Fibroblast of skin of abdomen (primary cell): ENCODE measurements around the gene CBY1.
A peak's percentile ranks its signal among the peaks of the same experiment; 100 is the strongest.

Experiments
- DNase-seq: peaks from one replicate; pipeline ENCODE4 v3.0.0-alpha.2; 2013

The CBY1 gene

DNA sequence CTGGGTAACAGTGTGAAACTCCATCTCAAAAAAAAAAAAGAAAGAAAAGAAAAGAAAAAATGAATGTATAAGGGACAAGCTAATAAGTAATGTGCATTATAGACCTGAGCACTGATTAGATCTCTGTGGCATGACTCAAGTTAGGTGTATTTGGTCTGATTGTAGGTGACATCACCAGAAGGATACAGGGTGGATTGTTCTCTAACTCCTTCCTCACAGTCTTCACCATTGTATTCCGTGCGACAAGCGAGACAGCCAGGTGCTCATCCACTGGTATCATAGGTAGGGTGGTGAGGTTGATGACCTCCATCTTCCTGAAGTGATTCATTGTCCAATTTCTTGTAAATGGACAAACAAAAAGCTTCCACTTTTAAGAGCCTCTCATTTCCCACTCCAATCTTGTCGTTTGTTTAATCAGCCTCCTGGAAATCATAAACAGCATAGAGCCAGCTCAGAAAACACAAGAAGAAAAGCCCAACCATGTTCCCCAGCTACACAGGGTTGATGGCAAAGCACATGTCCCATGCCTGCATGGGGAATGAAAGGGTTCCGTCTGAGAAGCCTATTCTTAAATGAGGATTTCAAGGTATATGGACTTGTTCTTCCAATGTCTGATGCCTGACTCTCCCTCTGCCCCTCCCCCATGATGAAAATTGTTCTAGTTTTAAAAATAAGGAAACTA lies 6.5 kb upstream of the CBY1 start:
- no peak for DNase-seq

- no peak for DNase-seq
Measured at GRCh38 chr22:38652859-38653258, 3.6 kb upstream of the CBY1 start.

DNA sequence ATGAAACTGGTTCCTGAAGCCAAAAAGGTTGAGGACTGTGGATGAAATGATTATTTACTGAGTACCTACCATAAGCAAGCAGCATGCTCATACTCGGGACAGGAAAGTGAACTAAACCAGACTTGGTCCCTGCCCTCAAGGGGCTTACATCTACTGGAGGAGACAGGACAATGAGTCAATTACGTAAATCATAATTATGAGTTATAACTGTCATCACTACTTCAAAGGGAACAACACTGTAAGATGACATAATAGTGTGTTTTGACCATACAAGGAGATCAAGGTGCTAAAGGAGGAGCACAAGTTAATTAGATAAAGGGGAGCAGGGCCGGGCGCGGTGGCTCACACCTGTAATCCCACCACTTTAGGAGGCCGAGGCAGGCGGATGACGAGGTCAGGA lies 2.7 kb upstream of the CBY1 start:
- no peak for DNase-seq

- DNase-seq: peak; percentile 12
Measured at GRCh38 chr22:38655519-38656255, 751 bp upstream of the CBY1 start.

- DNase-seq: no peak
Measured at GRCh38 chr22:38657045-38657909, 839 bp downstream of the CBY1 start.

GRCh38 chr22:38674888-38675287 lies 18.4 kb downstream of the CBY1 start:
- no peak for DNase-seq

DNA sequence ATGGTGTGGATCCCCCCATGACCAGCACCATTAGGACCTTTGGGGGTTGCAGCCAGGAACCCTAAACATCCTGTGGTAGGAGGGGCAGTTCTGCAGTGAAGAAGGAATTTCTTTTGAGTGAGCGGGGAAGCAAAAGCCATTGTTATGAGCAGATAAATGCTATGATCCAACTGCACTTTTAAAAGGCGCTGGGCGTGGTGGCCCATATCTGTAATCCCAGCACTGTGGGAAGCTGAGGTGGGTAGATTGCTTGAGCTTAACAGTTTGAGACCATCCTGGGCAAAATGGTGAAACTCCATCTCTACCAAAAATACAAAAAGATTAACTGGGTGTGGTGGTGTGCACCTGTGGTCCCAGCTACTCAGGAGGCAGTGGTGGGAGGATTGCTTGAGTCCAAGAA lies 19.4 kb downstream of the CBY1 start:
- no peak for DNase-seq

GRCh38 chr22:38681582-38682335 lies 25.3 kb downstream of the CBY1 start, which contains the start of gene TOMM22:
Gene TOMM22 (plus strand): TSS chr22:38681957. CDS start chr22:38681979, 22 bp downstream.
- DNase-seq: peak; percentile 85

- no peak for DNase-seq
Measured at GRCh38 chr22:38684895-38685294, 28.5 kb downstream of the CBY1 start.

DNA sequence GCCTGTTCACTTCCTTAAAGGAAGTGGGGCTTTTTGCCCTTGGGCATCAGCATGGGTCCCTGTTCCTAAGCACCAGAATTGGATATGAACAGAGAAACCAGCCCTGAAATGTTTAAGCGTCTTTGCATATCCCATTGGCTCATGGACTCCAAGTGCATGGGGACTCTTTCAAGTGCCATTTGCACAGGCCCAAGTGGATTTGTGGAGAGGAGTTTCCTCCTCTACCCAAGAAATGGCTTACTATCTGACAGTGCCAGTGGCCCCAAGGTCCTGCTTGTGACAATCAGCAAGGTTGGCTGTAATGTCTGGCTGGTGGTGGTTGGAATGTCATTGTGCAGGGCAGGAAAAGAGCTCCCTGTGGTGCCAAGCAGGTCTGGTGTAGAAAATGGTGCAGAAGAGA lies 29.3 kb downstream of the CBY1 start:
- no peak for DNase-seq

DNA sequence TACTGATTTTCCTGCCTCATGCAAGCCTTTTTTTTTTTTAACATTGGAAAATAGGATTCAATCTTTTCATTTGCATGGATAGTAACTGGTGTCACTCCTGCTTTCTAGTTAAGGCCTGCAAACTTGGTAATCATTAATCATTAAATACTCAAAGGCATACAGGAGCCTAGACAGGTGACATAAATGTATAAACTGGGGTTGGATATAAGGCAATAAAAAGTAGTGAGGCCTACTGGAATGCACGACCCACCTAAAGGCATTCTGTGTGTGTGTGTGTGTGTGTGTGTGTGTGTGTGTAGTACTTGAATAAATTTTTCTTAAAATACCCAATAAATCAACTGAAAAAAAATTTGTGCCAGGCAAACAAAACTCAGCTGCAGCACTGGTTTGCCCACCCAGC lies 33.2 kb downstream of the CBY1 start:
- no peak for DNase-seq

DNA sequence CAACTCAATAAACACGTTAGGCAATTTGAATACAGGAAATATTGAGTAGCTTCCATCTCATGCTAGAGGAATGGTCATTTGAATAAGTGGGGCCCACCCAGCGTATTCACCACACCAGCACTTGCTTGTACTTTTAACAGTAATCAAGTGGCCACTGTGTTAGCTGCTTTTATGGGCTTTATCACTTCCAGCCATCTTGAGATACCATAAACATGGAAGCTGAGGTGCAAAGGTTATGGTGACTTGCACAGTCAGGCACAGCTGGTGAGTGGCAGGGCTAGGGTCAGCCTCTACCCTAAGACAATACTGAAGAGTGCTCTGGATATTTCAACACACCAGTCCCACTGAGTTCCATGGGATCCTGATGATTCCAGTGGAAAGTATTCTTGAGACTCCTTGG lies 37.6 kb downstream of the CBY1 start:
- no peak for DNase-seq

GRCh38 chr22:38694940-38695339 lies 38.5 kb downstream of the CBY1 start:
- no peak for DNase-seq

DNA sequence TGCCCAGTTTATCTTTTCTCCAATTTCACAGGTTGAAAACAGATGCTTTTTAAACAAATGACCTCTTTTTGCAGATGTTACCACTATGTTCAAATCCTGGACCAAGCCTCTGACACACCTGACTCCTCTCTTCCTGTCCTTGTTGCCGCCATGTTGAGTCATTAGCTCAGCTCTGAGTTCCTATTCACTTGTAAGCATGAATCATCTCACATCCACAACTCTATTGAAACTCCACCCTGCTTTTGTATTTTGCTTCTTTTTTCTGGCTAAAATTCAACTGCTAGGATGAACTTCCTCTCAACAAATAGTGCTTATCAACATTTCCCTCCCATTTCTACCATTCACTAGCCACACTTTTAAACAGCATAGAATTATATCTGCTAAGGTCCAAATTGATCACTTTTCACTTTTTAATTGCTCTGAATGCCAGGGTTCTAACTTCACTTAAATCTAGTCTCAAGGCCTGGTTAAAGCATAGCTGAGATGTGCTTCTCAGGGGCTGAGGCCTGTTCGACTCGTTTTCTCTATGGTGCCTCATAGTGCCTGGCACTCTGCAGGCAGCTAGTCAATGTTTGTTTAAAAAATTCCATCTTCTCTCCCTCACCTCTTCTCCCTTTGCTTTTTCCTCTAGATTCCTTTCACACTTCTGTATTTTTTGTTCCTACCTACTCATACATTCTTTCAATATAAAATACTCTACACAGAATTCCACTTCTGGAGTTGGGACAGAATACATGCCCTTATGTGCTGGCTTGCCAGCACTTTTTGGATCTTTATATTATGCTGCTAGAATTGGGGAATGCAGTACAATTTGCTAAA lies 40.4 kb downstream of the CBY1 start:
- peak; percentile 71 for DNase-seq

- peak; percentile 11 for DNase-seq
Measured at GRCh38 chr22:38697425-38698089, 41.1 kb downstream of the CBY1 start.

DNA sequence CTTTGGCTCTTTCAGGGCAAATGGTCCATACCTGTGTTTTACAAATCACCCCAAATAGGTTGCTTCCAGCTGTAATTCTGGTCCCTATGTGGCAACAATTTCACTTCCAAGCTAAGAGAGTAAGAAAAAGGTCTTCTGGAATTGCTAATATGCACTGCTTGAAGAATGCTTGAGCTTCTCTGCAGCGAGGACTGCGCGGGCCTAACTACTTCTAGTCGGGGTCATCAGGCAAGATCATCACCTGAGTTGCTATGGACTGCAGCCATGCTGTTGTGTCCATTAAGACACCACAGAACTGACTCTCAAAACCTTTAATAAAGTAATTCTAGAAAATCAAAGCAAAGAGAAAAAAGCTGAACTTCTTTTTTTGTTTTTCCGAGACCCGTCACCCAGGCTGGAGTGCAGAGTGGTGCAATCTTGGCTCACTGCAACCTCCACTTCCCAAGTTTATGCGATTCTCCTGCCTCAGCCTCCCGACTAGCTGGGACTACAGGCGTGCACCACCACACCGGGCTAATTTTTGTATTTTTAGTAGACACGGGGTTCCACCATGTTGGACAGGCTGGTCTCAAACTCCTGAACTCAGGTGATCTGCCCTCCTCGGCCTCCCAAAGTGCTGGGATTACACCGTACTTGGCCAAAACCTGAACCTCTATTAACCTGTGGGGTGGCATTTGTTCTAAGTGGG lies 42.1 kb downstream of the CBY1 start:
- no peak for DNase-seq

- DNase-seq: no peak
Measured at GRCh38 chr22:38699143-38699542, 42.7 kb downstream of the CBY1 start.

GRCh38 chr22:38699784-38700183 lies 43.3 kb downstream of the CBY1 start:
- peak; percentile 52 for DNase-seq

GRCh38 chr22:38700270-38700788 lies 43.9 kb downstream of the CBY1 start:
- no peak for DNase-seq
